HG02759 (cell line): Measurements from ENCODE around the gene PWWP2A.

ENCODE experiments used
- ATAC-seq: cut with Tn5 transposase; IDR thresholded peaks from one replicate; pipeline ENCODE4 v1.9.1; 2021; ENCODE audit warnings: mild to moderate bottlenecking, moderate library complexity; ENCODE audit not compliant: unreplicated experiment

Gene PWWP2A

GRCh38 chr5:160133918-160134304, 14.7 kb upstream of the PWWP2A start:
- ATAC-seq = no peak

- no peak for ATAC-seq
Measured at GRCh38 chr5:160133071-160133917, 14.0 kb upstream of the PWWP2A start.

GRCh38 chr5:160129841-160130240, 10.6 kb upstream of the PWWP2A start:
- ATAC-seq = no peak

- ATAC-seq = no peak
Measured at GRCh38 chr5:160128632-160129031, 9.4 kb upstream of the PWWP2A start.

GRCh38 chr5:160119905-160120266, 636 bp upstream of the PWWP2A start:
- ATAC-seq = peak; percentile 6

GRCh38 chr5:160118349-160119141, 705 bp downstream of the PWWP2A start:
- ATAC-seq = peak; percentile 27

- no peak for ATAC-seq
Measured at GRCh38 chr5:160116991-160117390, 2.3 kb downstream of the PWWP2A start.

- ATAC-seq = no peak
Measured at GRCh38 chr5:160108124-160108523, 11.1 kb downstream of the PWWP2A start.

- peak; percentile 91 for ATAC-seq
Measured at GRCh38 chr5:160105686-160106360, 13.4 kb downstream of the PWWP2A start.

GRCh38 chr5:160097991-160098390, 21.3 kb downstream of the PWWP2A start:
- no peak for ATAC-seq

- ATAC-seq = no peak
Measured at GRCh38 chr5:160096178-160096577, 23.1 kb downstream of the PWWP2A start.

- ATAC-seq = peak; percentile 56
Measured at GRCh38 chr5:160092960-160093707, 26.1 kb downstream of the PWWP2A start.

GRCh38 chr5:160092514-160092913, 26.7 kb downstream of the PWWP2A start:
- ATAC-seq = no peak

GRCh38 chr5:160090059-160090458, 29.2 kb downstream of the PWWP2A start:
- no peak for ATAC-seq

- no peak for ATAC-seq
Measured at GRCh38 chr5:160089531-160089930, 29.7 kb downstream of the PWWP2A start.

GRCh38 chr5:160088805-160089204, 30.4 kb downstream of the PWWP2A start:
- ATAC-seq = no peak

- no peak for ATAC-seq
Measured at GRCh38 chr5:160087199-160087598, 32.1 kb downstream of the PWWP2A start.

GRCh38 chr5:160084144-160084543, 35.1 kb downstream of the PWWP2A start:
- no peak for ATAC-seq

GRCh38 chr5:160083501-160083900, 35.7 kb downstream of the PWWP2A start:
- no peak for ATAC-seq

- no peak for ATAC-seq
Measured at GRCh38 chr5:160082614-160083500, 36.4 kb downstream of the PWWP2A start.
